GM12878 (cell line): Measurements from ENCODE around the gene ATXN1L. TPM values are rescaled to one million over a fixed set of nuclear protein-coding genes. Genes with fewer than 3 reads are reported as not detected.
A peak's percentile ranks its signal among the peaks of the same experiment; 100 is the strongest.

Experiments
- ATAC-seq: fragments of 200-7000 bp; cut with Tn5 transposase; 3 replicates; pipeline ENCODE4 v1.9.1; 2020; ENCODE audit warnings: mild to moderate bottlenecking, moderate library complexity
- BruUV-seq: library from RNA; stranded (reverse); fragments of 400-500 nt; replicated peaks from 2 replicates; lab custom pipeline; 2021; lab: Mats Ljungman, UMichigan
- CTCF ChIA-PET: fragments of 300-600 bp; sonication (Branson Sonifier 250); formaldehyde crosslinking; extraction: SDS; loops from one replicate; lab custom pipeline; 2021; ENCODE audit warnings: inconsistent platforms; lab: Yijun Ruan, JAX
- POLR2A ChIA-PET: fragments of 350-600 bp; formaldehyde crosslinking; extraction: SDS; loops from one replicate; lab custom pipeline; 2021; ENCODE audit warnings: inconsistent platforms; lab: Charles Lee
- RAD21 ChIA-PET: fragments of 300-600 bp; sonication (Branson Sonifier 250); formaldehyde crosslinking; loops from one replicate; lab custom pipeline; 2023; ENCODE audit warnings: antibody characterized with exemption; ENCODE audit not compliant: unreplicated experiment; lab: Charles Lee
- SMC1A ChIA-PET: fragments of 300-600 bp; sonication (Branson Sonifier 250); formaldehyde crosslinking; loops from one replicate; lab custom pipeline; 2023; ENCODE audit not compliant: unreplicated experiment, uncharacterized antibody; lab: Charles Lee
- DNase-seq: peaks from one replicate; pipeline ENCODE4 v3.0.0-alpha.2; 2011; ENCODE audit warnings: low read depth, low spot score
- FAIRE-seq: peaks from 3 replicates; lab custom pipeline; 2011; peaks lifted over from hg19 to GRCh38; lab: Jason Lieb, UNC
- H2AFZ ChIP-seq: 2 replicates; pipeline ENCODE4 v1.6.0; 2011; ENCODE audit warnings: low read depth, low read length, control low read depth; ENCODE audit not compliant: control insufficient read depth
- H3K27ac ChIP-seq: 2 replicates; pipeline ENCODE4 v1.5.1; 2011; ENCODE audit warnings: control low read depth; ENCODE audit not compliant: control insufficient read depth, insufficient read depth
- H3K27me3 ChIP-seq, 2 experiments: replicated peaks in 1 of 2; 2 replicates each; pipeline versions ENCODE4 v1.6.0 to v1.6.1; 2011; ENCODE audit warnings: low read length in 1 of 2; ENCODE audit not compliant: control insufficient read depth in 2 of 2, insufficient read depth in 2 of 2
- H3K36me3 ChIP-seq, 2 experiments: 2 replicates each; pipeline ENCODE4 v1.5.1; 2011; ENCODE audit warnings: low read length in 1 of 2; ENCODE audit not compliant: control insufficient read depth in 2 of 2, insufficient read depth in 2 of 2
- H3K4me1 ChIP-seq: 2 replicates; pipeline ENCODE4 v1.6.1; 2011; ENCODE audit warnings: mild to moderate bottlenecking, low read length, moderate library complexity, mixed read lengths; ENCODE audit not compliant: control insufficient read depth, insufficient read depth
- H3K4me2 ChIP-seq: 2 replicates; pipeline ENCODE4 v1.6.0; 2011; ENCODE audit warnings: control low read depth; ENCODE audit not compliant: control insufficient read depth, insufficient read depth
- H3K4me3 ChIP-seq: fragments of 200-600 bp; sonication (generic); 2 replicates; pipeline ENCODE4 v1.5.1; 2016
- H3K79me2 ChIP-seq: 2 replicates; pipeline ENCODE4 v1.6.0; 2011; ENCODE audit warnings: low read length; ENCODE audit not compliant: control insufficient read depth, insufficient read depth
- H3K9ac ChIP-seq: 2 replicates; pipeline ENCODE4 v1.8.0; 2011; ENCODE audit warnings: low read length, control low read depth, mixed read lengths; ENCODE audit not compliant: control insufficient read depth, insufficient read depth
- H3K9me3 ChIP-seq: replicated peaks from 3 replicates; pipeline ENCODE4 v1.5.1; 2011; ENCODE audit warnings: mild to moderate bottlenecking, low read length; ENCODE audit not compliant: control insufficient read depth, insufficient read depth
- H4K20me1 ChIP-seq: 2 replicates; pipeline ENCODE4 v1.6.0; 2011; ENCODE audit not compliant: control insufficient read depth, insufficient read depth
- CBX5 ChIP-seq: sonication (generic); IDR thresholded peaks from 2 replicates; pipeline ENCODE4 v1.6.1; 2016; ENCODE audit warnings: low read depth, moderate library complexity, mild to moderate bottlenecking, inconsistent platforms
- CHD4 ChIP-seq: fragments of 200-600 bp; sonication (generic); IDR thresholded peaks from 2 replicates; pipeline ENCODE4 v1.6.1; 2016; ENCODE audit warnings: mild to moderate bottlenecking
- MEF2A ChIP-seq: IDR thresholded peaks from 2 replicates; pipeline ENCODE4 v1.6.1; 2011; ENCODE audit warnings: low read depth, mild to moderate bottlenecking, low read length, moderate library complexity; ENCODE audit not compliant: insufficient read depth
- MEF2B ChIP-seq: fragments of 450-650 bp; IDR thresholded peaks from 2 replicates; pipeline ENCODE4 v1.6.1; 2018; ENCODE audit warnings: mild to moderate bottlenecking, moderate library complexity; ENCODE audit not compliant: partially characterized antibody, poor library complexity, severe bottlenecking
- PML ChIP-seq: IDR thresholded peaks from 2 replicates; pipeline ENCODE4 v1.6.1; 2012; ENCODE audit warnings: low read length, inconsistent platforms
- SMAD5 ChIP-seq: IDR thresholded peaks from 2 replicates; pipeline ENCODE4 v1.6.1; 2016; ENCODE audit warnings: antibody characterized with exemption, low read depth
- STAT3 ChIP-seq: IDR thresholded peaks from 2 replicates; pipeline ENCODE4 v1.6.1; 2011; ENCODE audit warnings: low read depth, low read length, improper control_type of control experiment
- ZBTB40 ChIP-seq: fragments of 450-650 bp; IDR thresholded peaks from 2 replicates; pipeline ENCODE4 v1.6.1; 2016; ENCODE audit warnings: mild to moderate bottlenecking, moderate library complexity, borderline replicate concordance
- ZSCAN29 ChIP-seq: fragments of 450-650 bp; IDR thresholded peaks from 2 replicates; pipeline ENCODE4 v1.6.1; 2017; ENCODE audit warnings: mild to moderate bottlenecking, moderate library complexity
- WGBS: methylation state at CpG from one replicate; pipeline ENCODE4 v1.1.6; 2016; ENCODE audit warnings: low lambda C conversion rate; ENCODE audit not compliant: insufficient replicate concordance, insufficient coverage; ENCODE audit errors: missing lambda C conversion rate; 5-methylcytosine and 5-hydroxymethylcytosine counted together
- in situ Hi-C: fragments of 300-500 bp; cut with MboI; formaldehyde crosslinking; loops from 9 replicates; pipeline ENCODE4 v1.14.3; 2018; ENCODE audit warnings: mixed read lengths
- intact Hi-C: fragments of 100-400 bp; cut with micrococcal nuclease; formaldehyde crosslinking; loops from one replicate; pipeline ENCODE4 v1.14.2; 2022; ENCODE audit not compliant: unreplicated experiment
- polyA plus RNA-seq, 11 experiments: library from polyadenylated mRNA; depleted of rRNA in 4 of 11; unstranded in 6 of 11; stranded (reverse) in 5 of 11; fragments of >200 nt; fragmentation: Nextera tagmentation in 4 of 11; fragmentation: Illumina TruSeq in 1 of 11; extraction: Ambion mirVana in 4 of 11; extraction: Trizol in 1 of 11; gene quantifications; 1 replicate in 1 of 11; 2 replicates in 10 of 11; pipeline versions ENCODE4 v1.2.1 to v1.2.3, GENCODE V29; 2011 to 2016; ENCODE audit warnings: inconsistent platforms in 2 of 11, missing spikeins in 2 of 11, low read depth in 1 of 11
- total RNA-seq, 4 experiments: library from RNA; depleted of rRNA in 3 of 4; stranded (reverse); fragments of >200 nt in 3 of 4; fragmentation: Illumina TruSeq in 1 of 4; extraction: Trizol in 1 of 4; gene quantifications; 2 replicates each; pipeline versions ENCODE4 v1.2.1 to v1.2.3, GENCODE V29; 2013 to 2021

Gene ATXN1L
- total and polyA plus RNA-seq, 10 of the 15 experiments (the other 5 are each of a cell fraction or from before 2014, with no cell fraction given) = 1.8 to 14.6 (median 9.2) TPM

GRCh38 chr16:71899171-71899570 lies 53.4 kb downstream of the ATXN1L start:
- H3K4me1 ChIP-seq = peaks cover 4% of the 10 kb centered on the region; the same call in 1 of the 2 replicates
- 96% methylated on average over 4 of the region's 4 CpGs for WGBS

GRCh38 chr16:71902656-71903365 lies 57.0 kb downstream of the ATXN1L start:
- peaks cover 4% of the 10 kb centered on the region; the same call in 2 of the 3 replicates for H3K9me3 ChIP-seq
- intact Hi-C loops = no loop called here
- TF ChIP-seq STAT3 (no peak), MEF2A (no peak), SMAD5 (no peak), CBX5 (no peak), ZBTB40 (no peak), CHD4 (no peak), ZSCAN29 (no peak)
- no TSS peak for BruUV-seq
- peaks cover 6% of the 10 kb centered on the region; the same call in 1 of the 2 replicates for H4K20me1 ChIP-seq
- H3K27ac ChIP-seq = no peak overlapping the region
- ChIA-PET RAD21 (interaction anchor here (1.0 to 1.9 kb wide), 2 partner anchors 14 to 59 kb away, joined by 3 to 4 read pairs; no protein-coding TSS in a partner anchor), CTCF (interaction anchor here (0.5 to 5.7 kb wide), 5 partner anchors 16 to 61 kb away, joined by 3 to 31 read pairs (median 3); no protein-coding TSS in a partner anchor), POLR2A (interaction anchor here (0.6 to 1.2 kb wide), 4 partner anchors 11 to 28 kb away, joined by 3 to 6 read pairs (median 4); no protein-coding TSS in a partner anchor), SMC1A (interaction anchor here (0.7 to 1.9 kb wide), 8 partner anchors 8 to 138 kb away, joined by 3 to 9 read pairs (median 3); partner anchors contain the start of gene ZNF821)
- peaks cover 93% of the 10 kb centered on the region for H3K79me2 ChIP-seq
- no peak overlapping the region; the same call in 1 of the 2 replicates for H3K4me3 ChIP-seq
- H2AFZ ChIP-seq = no peak overlapping the region
- peaks cover 4% of the 10 kb centered on the region; the same call in 1 of the 2 replicates for H3K4me1 ChIP-seq
- no peak for ATAC-seq
- peak overlapping the region; percentile 22; the same call in 1 of the 2 replicates for H3K4me2 ChIP-seq
- in situ Hi-C loops = no loop called here
- H3K36me3 ChIP-seq = peaks cover 0 to 4% of the 10 kb centered on the region in 2 experiments; a peak in 3 of 4 replicates
- DNase-seq = no peak
- no peak overlapping the region for H3K9ac ChIP-seq
- no peak for FAIRE-seq
- 87% methylated on average over 5 of the region's 5 CpGs for WGBS
- no peaks in the 10 kb centered on the region for H3K27me3 ChIP-seq

More at GRCh38 chr16:71899171-71899570, 53.4 kb downstream of the ATXN1L start:
- no peak for FAIRE-seq
- CTCF ChIA-PET = interaction anchor here (0.6 to 5.7 kb wide), 4 partner anchors 15 to 117 kb away, joined by 3 to 31 read pairs (median 4); partner anchors contain the start of gene ZNF821
- intact Hi-C loops (loop anchor here (10.0 kb wide), 1 partner anchor 196 kb away; the partner anchor contains the start of genes DHX38 and TXNL4B), in situ Hi-C loops (loop anchor here (5.0 kb wide), 1 partner anchor 92 kb away; the partner anchor contains the start of gene AP1G1)
- no peak for TF ChIP-seq PML
- TF ChIP-seq MEF2B = no peak
- TF ChIP-seq, all 136 proteins: peak for 0
- Histone ChIP-seq H3K4me2 (peak overlapping the region; percentile 56), H3K27me3 (no peaks in the 10 kb centered on the region), H3K4me3 (peak overlapping the region; percentile 39; the same call in 1 of the 2 replicates), H3K27ac (no peak overlapping the region), H4K20me1 (peaks cover 4% of the 10 kb centered on the region; the same call in 1 of the 2 replicates), H3K9ac (no peak overlapping the region), H3K79me2 (peaks cover 88% of the 10 kb centered on the region), H3K36me3 (peaks cover 0 to 4% of the 10 kb centered on the region in 2 experiments; a peak in 2 of 4 replicates), H2AFZ (no peak overlapping the region), H3K9me3 (peaks cover 1% of the 10 kb centered on the region; the same call in 2 of the 3 replicates)
- ChIA-PET POLR2A (interaction anchor here (0.7 to 2.1 kb wide), 9 partner anchors 9 to 438 kb away, joined by 3 to 6 read pairs (median 3); no protein-coding TSS in a partner anchor), RAD21 (interaction anchor here (0.7 kb wide), 1 partner anchor 111 kb away, joined by 3 read pairs; no protein-coding TSS in a partner anchor), SMC1A (interaction anchor here (0.7 kb wide), 1 partner anchor 565 kb away, joined by 3 read pairs; no protein-coding TSS in a partner anchor)
- no TSS peak for BruUV-seq
- ATAC-seq = no peak
- DNase-seq = no peak
